H1 (cell line): ENCODE results near the gene ASTL. TPM values are rescaled to one million over a fixed set of nuclear protein-coding genes. Genes with fewer than 3 reads are reported as not detected.

Experiments
- CEBPB ChIP-seq: IDR thresholded peaks from 2 replicates; pipeline ENCODE4 v1.6.1; 2012; ENCODE audit warnings: low read depth, low read length
- MAFK ChIP-seq: IDR thresholded peaks from 2 replicates; pipeline ENCODE4 v1.6.1; 2012; ENCODE audit warnings: low read depth, mild to moderate bottlenecking, improper control_type of control experiment, low read length
- polyA plus RNA-seq, 7 experiments: library from polyadenylated mRNA; depleted of rRNA in 3 of 7; stranded (reverse) in 5 of 7; unstranded in 2 of 7; fragments of >200 nt in 5 of 7; fragments of 200-250 nt in 2 of 7; gene quantifications; 1 replicate in 5 of 7; 2 replicates in 1 of 7; 4 replicates in 1 of 7; pipeline versions ENCODE4 v1.2.1 to v1.2.3, GENCODE V29; 2011 to 2013; ENCODE audit warnings: missing spikeins in 2 of 7, mixed read lengths in 2 of 7
- total RNA-seq: library from RNA; stranded (reverse); fragmentation: NEBNext Ultra II Directional; extraction: Animal tissue kit (Norgen Biotek cat#: 25700); gene quantifications from 2 replicates; pipeline ENCODE4 v1.2.1, GENCODE V29; 2021

The ASTL gene
- total and polyA plus RNA-seq, 2 of the 8 experiments (the other 6 are each of a cell fraction or from before 2014, with no cell fraction given): 0.60 to 1.4 TPM

DNA sequence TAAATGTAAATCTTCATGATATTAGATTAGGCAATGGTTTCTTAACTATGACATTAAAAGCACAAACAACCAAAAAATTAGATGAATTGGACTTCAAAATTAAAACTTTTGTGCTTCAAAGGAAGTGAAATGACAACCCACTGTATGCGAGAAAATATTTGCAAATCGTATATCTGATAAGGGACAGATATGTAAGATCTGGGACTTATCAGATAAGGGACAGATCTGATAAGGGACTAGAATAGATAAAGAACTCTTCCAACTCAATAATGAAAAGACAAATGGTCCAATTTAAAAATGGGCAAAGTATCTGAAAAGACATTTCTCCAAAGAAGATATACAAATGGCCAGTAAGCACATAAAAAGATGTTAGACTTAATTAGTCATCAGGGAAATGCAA is 51.2 kb downstream of the ASTL start (continued):
- no peak for TF ChIP-seq MAFK
- no peak for TF ChIP-seq CEBPB
